Kidney epithelial cell (primary cell): ENCODE measurements around the gene CTSW. TPM values are rescaled to one million over a fixed set of nuclear protein-coding genes. Genes with fewer than 3 reads are reported as not detected.

Experiments used
- DNase-seq: peaks from one replicate; pipeline ENCODE4 v3.0.0-alpha.2; 2010; ENCODE audit warnings: low read depth
- H3K27me3 ChIP-seq: 2 replicates; pipeline ENCODE4 v1.6.0; 2011; ENCODE audit warnings: low read length; ENCODE audit not compliant: control insufficient read depth, insufficient read depth
- H3K36me3 ChIP-seq: 2 replicates; pipeline ENCODE4 v1.5.1; 2011; ENCODE audit warnings: low read length; ENCODE audit not compliant: control insufficient read depth, insufficient read depth
- H3K4me3 ChIP-seq: 2 replicates; pipeline ENCODE4 v1.5.1; 2011; ENCODE audit warnings: low read depth, mild to moderate bottlenecking, control low read depth, low read length
- total RNA-seq: library from RNA; depleted of rRNA; stranded (reverse); fragments of >200 nt; gene quantifications from 2 replicates; pipeline ENCODE4 v1.2.3, GENCODE V29; 2015
- TF ChIP-seq, protein P1 (sequence below): IDR thresholded peaks from 2 replicates; pipeline ENCODE4 v1.5.1; 2011; ENCODE audit warnings: mild to moderate bottlenecking, moderate library complexity, low read length, control low read depth, inconsistent platforms; ENCODE audit not compliant: insufficient read depth, poor library complexity, severe bottlenecking

The CTSW gene
- total RNA-seq, 1 donor from 2014 or later, result not detected

DNA sequence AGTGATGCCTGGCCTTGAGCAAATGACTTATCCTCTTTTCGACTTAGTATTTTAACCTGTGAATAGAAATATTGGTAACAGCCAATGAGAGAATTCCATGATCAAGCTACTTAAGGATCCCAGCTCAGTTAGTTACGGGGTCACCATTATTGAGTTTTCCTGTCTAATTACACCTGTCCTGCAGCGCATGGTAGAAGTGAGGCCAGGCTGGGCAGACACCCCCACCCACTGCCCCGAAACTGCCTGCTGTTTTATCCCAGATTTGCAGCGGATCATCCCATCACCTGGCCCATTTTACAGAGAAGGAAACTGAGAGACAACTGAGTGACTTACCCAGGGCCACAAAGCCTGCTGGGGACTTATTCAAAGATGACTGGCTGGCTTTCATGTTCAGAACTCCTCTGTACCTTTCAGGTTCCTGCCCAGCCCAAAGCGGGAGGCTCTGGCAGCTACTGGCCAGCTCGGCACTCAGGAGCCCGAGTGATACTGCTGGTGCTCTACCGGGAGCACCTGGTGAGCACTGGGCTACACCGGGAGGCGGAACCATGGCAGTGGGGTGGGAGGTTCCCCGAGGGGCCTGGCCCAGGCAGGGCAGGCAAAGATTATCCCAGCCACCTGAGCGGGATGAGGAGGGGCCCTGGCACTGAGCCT, 18.0 kb upstream of the CTSW start:
- H3K36me3 ChIP-seq, result peaks cover 1% of the 10 kb centered on the region
- peak overlapping the region; percentile 64 for H3K4me3 ChIP-seq
- no peak for DNase-seq
- TF ChIP-seq, protein P1, sequence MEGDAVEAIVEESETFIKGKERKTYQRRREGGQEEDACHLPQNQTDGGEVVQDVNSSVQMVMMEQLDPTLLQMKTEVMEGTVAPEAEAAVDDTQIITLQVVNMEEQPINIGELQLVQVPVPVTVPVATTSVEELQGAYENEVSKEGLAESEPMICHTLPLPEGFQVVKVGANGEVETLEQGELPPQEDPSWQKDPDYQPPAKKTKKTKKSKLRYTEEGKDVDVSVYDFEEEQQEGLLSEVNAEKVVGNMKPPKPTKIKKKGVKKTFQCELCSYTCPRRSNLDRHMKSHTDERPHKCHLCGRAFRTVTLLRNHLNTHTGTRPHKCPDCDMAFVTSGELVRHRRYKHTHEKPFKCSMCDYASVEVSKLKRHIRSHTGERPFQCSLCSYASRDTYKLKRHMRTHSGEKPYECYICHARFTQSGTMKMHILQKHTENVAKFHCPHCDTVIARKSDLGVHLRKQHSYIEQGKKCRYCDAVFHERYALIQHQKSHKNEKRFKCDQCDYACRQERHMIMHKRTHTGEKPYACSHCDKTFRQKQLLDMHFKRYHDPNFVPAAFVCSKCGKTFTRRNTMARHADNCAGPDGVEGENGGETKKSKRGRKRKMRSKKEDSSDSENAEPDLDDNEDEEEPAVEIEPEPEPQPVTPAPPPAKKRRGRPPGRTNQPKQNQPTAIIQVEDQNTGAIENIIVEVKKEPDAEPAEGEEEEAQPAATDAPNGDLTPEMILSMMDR, result no peak
- no peaks in the 10 kb centered on the region for H3K27me3 ChIP-seq

DNA sequence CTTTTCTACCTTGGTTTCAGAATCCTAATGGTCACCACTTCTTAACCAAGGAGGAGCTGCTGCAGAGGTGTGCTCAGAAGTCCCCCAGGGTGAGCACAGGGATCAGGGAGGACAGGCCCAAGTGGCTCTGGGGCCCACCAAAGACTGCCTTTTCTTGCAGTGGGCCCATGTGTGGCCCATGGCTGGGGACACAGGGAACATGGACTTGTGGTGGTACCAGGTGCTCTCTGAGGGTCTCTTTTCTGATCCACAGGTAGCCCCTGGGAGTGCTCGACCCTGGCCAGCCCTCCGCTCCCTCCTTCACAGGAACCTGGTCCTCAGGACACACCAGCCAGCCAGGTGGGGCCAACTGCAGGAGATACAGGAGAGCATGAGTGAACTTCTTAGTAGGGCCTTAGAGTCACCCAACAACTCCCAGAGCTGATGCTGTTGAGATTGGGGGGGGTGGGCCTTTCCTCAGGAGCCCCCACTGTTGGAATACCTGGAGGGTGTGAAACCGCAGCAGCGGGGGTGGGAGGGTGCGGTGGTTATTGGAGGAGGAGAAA, 17.4 kb upstream of the CTSW start:
- TF ChIP-seq, protein P1, result no peak
- no peak overlapping the region for H3K4me3 ChIP-seq
- no peak for DNase-seq
- no peaks in the 10 kb centered on the region for H3K27me3 ChIP-seq
- peaks cover 2% of the 10 kb centered on the region for H3K36me3 ChIP-seq

DNA sequence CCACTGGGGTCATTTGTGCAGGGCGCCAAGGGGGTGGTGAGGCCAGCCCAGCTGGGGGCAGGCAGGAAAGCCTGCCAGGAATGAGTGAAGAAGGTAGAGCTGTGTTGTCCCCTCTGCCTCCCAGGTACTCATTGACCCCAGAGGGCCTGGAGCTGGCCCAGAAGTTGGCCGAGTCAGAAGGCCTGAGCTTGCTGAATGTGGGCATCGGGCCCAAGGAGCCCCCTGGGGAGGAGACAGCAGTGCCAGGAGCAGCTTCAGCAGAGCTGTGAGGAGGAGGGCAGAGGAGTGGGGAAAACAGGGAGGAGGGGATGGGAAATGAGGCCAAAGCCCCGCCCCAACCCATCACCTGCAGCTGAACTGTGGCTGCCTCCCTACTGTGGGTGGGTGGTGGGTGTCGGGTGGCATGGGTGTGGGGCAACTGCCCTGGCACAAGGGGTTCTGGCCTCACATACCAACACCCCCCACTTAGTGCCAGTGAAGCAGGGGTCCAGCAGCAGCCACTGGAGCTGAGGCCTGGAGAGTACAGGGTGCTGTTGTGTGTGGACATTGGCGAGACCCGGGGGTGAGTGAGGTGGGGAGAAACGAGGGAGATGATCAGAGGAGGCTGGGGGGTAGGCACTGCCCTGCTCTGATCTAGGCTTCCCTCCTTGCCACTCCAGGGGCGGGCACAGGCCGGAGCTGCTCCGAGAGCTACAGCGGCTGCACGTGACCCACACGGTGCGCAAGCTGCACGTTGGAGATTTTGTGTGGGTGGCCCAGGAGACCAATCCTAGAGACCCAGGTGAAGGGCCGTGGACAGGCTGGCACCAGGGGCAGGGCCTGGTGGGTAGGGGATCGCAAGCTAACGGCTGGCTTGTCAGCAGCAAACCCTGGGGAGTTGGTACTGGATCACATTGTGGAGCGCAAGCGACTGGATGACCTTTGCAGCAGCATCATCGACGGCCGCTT, 16.4 kb upstream of the CTSW start:
- DNase-seq, result no peak
- Histone ChIP-seq H3K4me3 (no peak overlapping the region), H3K36me3 (peaks cover 2% of the 10 kb centered on the region), H3K27me3 (no peaks in the 10 kb centered on the region)
- TF ChIP-seq, protein P1, result no peak

DNA sequence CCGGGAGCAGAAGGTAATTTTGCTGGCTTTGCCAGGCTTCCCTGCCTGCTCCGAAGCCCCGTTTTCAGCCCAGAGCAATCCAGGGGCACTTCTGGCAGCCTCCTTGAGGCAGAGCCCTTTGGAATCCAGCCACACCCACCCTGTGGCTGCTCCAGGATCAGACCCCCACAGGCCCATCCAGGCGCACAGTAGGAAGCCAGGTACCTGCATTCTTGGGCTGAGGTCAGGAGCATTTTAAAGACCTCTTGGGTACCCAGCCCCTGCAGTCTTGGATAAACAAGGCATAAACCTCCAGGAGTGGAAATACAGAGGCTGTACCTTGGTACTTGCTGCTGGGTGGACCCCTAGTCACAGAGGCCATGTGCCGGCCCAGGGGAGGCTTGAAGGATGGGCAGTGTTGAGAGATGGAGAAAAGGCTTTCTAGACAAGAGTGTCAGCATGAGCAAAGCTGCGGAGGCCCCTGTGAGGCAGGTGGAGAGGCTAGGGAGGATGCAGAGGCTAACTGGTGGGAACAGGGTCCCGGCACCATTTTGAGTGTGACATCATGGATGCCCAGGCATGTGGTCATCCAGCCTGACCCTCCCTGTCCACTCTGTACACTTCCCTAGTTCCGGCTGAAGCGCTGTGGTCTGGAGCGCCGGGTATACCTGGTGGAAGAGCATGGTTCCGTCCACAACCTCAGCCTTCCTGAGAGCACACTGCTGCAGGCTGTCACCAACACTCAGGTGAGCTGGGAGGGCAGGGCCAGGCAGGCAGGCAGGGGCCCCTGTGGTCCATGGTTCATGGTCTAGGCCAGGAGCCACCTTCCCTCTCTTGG, 15.5 kb upstream of the CTSW start:
- Histone ChIP-seq H3K36me3 (peaks cover 2% of the 10 kb centered on the region), H3K4me3 (no peak overlapping the region), H3K27me3 (no peaks in the 10 kb centered on the region)
- DNase-seq, result no peak
- TF ChIP-seq, protein P1, result no peak

DNA sequence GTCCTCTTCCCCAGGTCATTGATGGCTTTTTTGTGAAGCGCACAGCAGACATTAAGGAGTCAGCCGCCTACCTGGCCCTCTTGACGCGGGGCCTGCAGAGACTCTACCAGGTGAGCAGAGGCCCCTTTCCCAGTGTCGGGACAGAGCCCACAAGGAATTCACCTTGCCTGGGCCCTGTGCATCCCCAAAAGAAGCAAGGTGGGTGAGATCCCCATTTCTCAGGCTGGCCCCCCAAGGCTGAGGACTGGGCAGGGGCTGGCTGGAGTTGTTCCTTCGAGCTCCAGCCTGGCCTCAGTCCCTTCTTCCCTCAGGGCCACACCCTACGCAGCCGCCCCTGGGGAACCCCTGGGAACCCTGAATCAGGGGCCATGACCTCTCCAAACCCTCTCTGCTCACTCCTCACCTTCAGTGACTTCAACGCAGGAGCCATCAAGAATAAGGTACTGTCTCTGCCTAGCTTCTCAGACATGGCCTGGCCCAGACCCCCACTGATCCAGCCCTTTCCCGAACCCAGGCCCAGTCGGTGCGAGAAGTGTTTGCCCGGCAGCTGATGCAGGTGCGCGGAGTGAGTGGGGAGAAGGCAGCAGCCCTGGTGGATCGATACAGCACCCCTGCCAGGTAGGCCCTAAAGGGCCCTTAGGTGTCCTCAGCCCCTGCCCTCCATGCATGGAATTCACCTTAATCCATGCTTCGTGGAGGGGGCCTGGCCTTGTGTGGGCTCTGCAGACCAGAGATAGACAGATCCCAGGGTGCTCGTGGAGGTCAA, 14.7 kb upstream of the CTSW start:
- TF ChIP-seq, protein P1, result no peak
- H3K36me3 ChIP-seq, result peaks cover 6% of the 10 kb centered on the region
- no peak for DNase-seq
- H3K4me3 ChIP-seq, result no peak overlapping the region
- H3K27me3 ChIP-seq, result no peaks in the 10 kb centered on the region
